DOHH2 (cell line): ENCODE results near the gene SLC16A1.

Source experiments
- EZH2phosphoT487 ChIP-seq: fragments of 200-600 bp; sonication (generic); IDR thresholded peaks from 2 replicates; pipeline ENCODE4 v1.6.1; 2017; ENCODE audit warnings: borderline replicate concordance, mild to moderate bottlenecking, antibody characterized with exemption, low read length, moderate library complexity, mixed read lengths
- TF ChIP-seq, protein P1 (sequence below): fragments of 200-600 bp; sonication (generic); IDR thresholded peaks from one replicate; pipeline ENCODE4 v1.5.1; 2014; ENCODE audit warnings: antibody characterized with exemption, mild to moderate bottlenecking, low read depth, low read length; ENCODE audit not compliant: poor library complexity, severe bottlenecking

GRCh38 chr1:112998592-112999235, 42.7 kb upstream of the SLC16A1 start:
- TF ChIP-seq, protein P1, sequence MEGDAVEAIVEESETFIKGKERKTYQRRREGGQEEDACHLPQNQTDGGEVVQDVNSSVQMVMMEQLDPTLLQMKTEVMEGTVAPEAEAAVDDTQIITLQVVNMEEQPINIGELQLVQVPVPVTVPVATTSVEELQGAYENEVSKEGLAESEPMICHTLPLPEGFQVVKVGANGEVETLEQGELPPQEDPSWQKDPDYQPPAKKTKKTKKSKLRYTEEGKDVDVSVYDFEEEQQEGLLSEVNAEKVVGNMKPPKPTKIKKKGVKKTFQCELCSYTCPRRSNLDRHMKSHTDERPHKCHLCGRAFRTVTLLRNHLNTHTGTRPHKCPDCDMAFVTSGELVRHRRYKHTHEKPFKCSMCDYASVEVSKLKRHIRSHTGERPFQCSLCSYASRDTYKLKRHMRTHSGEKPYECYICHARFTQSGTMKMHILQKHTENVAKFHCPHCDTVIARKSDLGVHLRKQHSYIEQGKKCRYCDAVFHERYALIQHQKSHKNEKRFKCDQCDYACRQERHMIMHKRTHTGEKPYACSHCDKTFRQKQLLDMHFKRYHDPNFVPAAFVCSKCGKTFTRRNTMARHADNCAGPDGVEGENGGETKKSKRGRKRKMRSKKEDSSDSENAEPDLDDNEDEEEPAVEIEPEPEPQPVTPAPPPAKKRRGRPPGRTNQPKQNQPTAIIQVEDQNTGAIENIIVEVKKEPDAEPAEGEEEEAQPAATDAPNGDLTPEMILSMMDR = no peak
- TF ChIP-seq EZH2phosphoT487 = no peak
